ENCODE results near the gene CDH13.
A peak's percentile ranks its signal among the peaks of the same experiment; 100 is the strongest.

Gene CDH13

GRCh38 chr16:82699711-82700495 is 73.1 kb downstream of the CDH13 start:
- no peak overlapping the region for H3K4me3 ChIP-seq (ENCODE audit: low read depth, low read length)
- peak; percentile 54 for DNase-seq (ENCODE audit: low read depth)
- TF ChIP-seq, protein P1, sequence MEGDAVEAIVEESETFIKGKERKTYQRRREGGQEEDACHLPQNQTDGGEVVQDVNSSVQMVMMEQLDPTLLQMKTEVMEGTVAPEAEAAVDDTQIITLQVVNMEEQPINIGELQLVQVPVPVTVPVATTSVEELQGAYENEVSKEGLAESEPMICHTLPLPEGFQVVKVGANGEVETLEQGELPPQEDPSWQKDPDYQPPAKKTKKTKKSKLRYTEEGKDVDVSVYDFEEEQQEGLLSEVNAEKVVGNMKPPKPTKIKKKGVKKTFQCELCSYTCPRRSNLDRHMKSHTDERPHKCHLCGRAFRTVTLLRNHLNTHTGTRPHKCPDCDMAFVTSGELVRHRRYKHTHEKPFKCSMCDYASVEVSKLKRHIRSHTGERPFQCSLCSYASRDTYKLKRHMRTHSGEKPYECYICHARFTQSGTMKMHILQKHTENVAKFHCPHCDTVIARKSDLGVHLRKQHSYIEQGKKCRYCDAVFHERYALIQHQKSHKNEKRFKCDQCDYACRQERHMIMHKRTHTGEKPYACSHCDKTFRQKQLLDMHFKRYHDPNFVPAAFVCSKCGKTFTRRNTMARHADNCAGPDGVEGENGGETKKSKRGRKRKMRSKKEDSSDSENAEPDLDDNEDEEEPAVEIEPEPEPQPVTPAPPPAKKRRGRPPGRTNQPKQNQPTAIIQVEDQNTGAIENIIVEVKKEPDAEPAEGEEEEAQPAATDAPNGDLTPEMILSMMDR (IDR thresholded peaks at IDR 0.05; ENCODE audit: control insufficient read depth, extremely low read depth, insufficient read depth), result no peak

DNA sequence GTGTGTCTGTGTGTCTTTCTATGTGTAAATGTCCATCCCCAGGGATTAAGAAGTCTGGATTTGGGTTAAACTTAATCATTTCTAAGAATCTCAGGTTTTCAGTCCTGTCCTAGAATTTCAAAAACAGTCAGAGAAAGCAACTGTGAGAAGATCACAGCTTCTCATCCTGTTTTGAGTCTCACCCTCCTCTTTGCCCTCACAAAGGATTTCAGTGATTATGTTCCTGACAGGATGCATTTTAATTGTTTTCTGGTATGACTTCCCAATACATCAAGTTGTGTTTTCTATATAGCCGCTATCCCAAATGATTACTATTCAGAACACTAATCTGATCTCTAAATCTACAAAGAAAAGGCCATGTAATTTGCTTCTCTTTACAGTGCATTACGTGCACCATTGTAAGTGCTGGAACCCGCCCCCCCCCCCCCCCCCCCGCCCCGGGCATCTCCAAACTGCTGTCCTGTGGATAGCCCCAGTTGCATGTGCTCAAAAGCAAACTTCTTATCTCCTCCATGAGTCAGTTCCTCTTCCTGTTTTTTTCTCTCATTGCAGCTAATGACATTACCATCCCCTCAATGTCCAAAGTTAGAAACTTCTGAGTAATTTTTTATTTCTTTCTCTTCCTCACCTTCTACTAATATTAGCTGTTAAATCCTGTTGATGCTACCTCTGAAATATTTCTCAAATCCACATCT is 73.9 kb downstream of the CDH13 start:
- no peak for DNase-seq (ENCODE audit: low read depth)
- H3K4me3 ChIP-seq (ENCODE audit: low read depth, low read length), result no peak overlapping the region
- TF ChIP-seq, protein P1 (IDR thresholded peaks at IDR 0.05; ENCODE audit: control insufficient read depth, extremely low read depth, insufficient read depth), result no peak

DNA sequence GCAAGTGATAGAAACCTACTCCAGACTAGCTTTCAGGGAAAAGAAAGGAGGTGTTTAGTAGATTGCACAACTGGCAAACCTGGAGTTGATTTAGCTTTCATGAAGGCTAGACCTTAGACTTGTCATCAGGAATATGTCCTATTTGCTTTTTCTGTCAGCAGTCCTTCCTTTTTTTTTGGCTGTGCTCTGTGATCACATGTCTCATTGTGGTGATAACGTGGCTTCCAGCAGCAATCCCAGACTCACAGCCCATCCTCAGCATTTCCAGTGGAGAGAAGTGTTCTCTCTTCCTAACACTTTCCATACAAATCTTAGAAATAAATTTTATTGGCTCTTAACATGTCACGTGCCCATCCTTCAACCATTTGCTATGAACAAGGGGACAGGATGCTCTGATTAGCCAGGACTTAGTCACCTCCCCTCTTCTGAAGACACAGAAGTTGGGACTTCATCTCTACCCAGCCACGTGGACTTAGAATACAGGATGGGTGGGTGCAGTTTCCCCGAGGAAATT is 74.7 kb downstream of the CDH13 start:
- TF ChIP-seq, protein P1 (IDR thresholded peaks at IDR 0.05; ENCODE audit: control insufficient read depth, extremely low read depth, insufficient read depth), result no peak

DNA sequence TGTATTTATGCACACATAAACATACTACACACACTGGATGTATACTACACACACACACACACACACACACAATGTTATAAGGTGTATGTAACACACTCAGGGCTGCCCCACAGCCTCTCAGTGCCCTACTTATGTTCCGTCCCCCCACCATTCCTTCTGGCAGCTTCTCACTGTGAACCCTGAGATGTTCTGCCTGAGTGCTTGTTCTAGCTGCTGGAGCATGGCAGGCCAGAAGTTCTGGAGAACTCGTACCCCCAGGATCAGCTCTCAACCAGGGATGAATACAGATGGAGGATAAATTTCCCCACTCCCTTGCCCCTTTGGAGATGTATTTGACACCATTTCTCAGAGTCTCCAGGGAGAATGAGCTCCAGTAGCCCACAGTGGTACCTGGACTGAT is 76.4 kb downstream of the CDH13 start:
- TF ChIP-seq, protein P1 (IDR thresholded peaks at IDR 0.05; ENCODE audit: control insufficient read depth, extremely low read depth, insufficient read depth), result no peak
- no peak for DNase-seq (ENCODE audit: low read depth)

More for the DNA sequence above, 74.7 kb downstream of the CDH13 start:
- no peak overlapping the region for H3K4me3 ChIP-seq (ENCODE audit: low read depth, low read length)
- no peak for DNase-seq (ENCODE audit: low read depth)

DNA sequence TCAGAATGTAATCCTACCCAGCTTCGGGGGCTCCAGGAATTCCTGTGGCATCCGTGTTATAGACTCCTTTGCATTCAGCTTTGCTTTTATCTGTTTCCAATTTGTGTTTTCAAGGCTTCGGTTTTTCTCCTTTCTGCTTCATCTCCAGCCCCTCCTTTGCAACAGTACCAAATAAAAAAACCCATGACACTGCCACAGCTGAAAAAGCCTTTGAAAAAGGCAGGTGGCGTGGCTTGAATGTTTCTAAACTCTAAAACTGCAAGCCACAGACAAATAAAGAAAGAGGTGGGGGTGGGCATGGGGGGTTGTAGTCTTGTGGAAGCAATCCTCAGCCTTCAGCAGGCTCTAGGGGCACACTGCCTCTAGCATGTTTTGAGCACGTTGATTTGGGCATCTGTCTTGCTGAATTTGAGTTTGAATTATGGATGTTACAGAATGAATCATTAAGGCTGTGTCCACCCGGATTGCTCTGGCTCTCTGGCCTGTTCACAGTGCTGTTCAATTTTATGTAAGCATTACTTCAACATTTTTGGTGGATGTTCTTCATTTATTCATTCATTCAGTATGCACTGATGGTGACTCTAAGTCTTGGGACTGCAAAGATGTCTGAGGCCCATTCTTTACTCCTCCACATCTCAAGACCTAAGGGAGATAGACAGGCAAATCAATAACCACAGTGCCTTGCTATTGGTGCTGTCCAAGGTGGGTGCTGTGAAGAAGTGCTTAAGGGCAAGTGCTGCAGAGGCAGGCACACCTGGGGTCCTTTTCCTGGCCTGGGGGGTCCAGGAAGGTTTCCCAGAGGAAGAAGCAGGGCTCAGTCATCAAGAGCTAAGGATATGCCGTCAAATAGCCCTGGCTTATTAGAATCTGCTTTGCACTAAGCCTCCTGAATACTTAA is 77.4 kb downstream of the CDH13 start:
- TF ChIP-seq, protein P1 (IDR thresholded peaks at IDR 0.05; ENCODE audit: control insufficient read depth, extremely low read depth, insufficient read depth), result no peak
- no peak overlapping the region for H3K4me3 ChIP-seq (ENCODE audit: low read depth, low read length)

More for the DNA sequence above, 76.4 kb downstream of the CDH13 start:
- no peak overlapping the region for H3K4me3 ChIP-seq (ENCODE audit: low read depth, low read length)

GRCh38 chr16:82709987-82710386 is 83.2 kb downstream of the CDH13 start:
- TF ChIP-seq, protein P1 (IDR thresholded peaks at IDR 0.05; ENCODE audit: control insufficient read depth, extremely low read depth, insufficient read depth), result no peak
- no peak overlapping the region for H3K4me3 ChIP-seq (ENCODE audit: low read depth, low read length)
- DNase-seq (ENCODE audit: low read depth), result no peak

More for the DNA sequence above, 77.4 kb downstream of the CDH13 start:
- no peak for DNase-seq (ENCODE audit: low read depth)

All from LNCaP clone FGC (cell line).